Measurements from ENCODE around the gene SYNE2. TPM values are rescaled to one million over a fixed set of nuclear protein-coding genes. Genes with fewer than 3 reads are reported as not detected.

SYNE2 gene
- total RNA-seq, 4 donors from 2014 or later: 101 to 162 (median 114) TPM

DNA sequence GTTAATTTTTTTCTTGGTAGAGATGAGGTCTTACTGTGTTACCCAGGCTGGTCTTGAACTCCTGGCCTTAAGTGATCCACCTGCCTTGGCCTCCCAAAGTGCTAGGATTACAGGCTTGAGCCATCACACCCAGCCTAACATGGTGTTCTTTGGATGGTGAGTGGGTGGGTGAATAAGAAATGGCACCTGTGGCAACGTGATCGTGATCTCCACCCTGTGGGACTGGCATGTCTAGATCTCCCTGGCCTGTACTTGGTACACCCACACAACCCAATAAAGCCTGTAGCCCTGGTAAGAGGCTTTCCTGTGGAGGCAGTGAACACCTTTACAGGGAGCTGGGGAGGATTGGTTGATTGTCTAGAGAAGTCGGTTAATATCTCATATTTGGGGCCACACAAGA, 25.2 kb downstream of the SYNE2 start:
- H3K4me3 ChIP-seq: no peak overlapping the region
- peaks cover 0 to 9% of the 10 kb centered on the region in 2 donors for H3K4me1 ChIP-seq
- no peaks in the 10 kb centered on the region for H3K9me3 ChIP-seq
- no peak for DNase-seq
- no peak for TF ChIP-seq POLR2A (IDR thresholded peaks at IDR 0.05)
- no peak for TF ChIP-seq CTCF (IDR thresholded peaks at IDR 0.05)
- intact Hi-C loops (cut with DNase I; ENCODE audit: low total_unique reads): no loop called here
- no peaks in the 10 kb centered on the region for H3K36me3 ChIP-seq
- peak overlapping the region; percentile 32 to 73 for H3K27ac ChIP-seq
- no peaks in the 10 kb centered on the region for H3K27me3 ChIP-seq

- intact Hi-C loops (cut with DNase I; ENCODE audit: low total_unique reads): no loop called here
- DNase-seq: no peak
- H3K4me1 ChIP-seq: peaks cover 0 to 9% of the 10 kb centered on the region in 2 donors
These were observed 26.0 kb downstream of the SYNE2 start for GRCh38 chr14:63878792-63879191.

GRCh38 chr14:63881926-63882325, 29.1 kb downstream of the SYNE2 start:
- Histone ChIP-seq H3K27ac (no peak overlapping the region), H3K4me1 (no peaks in the 10 kb centered on the region), H3K4me3 (no peak overlapping the region), H3K9me3 (no peaks in the 10 kb centered on the region), H3K27me3 (no peaks in the 10 kb centered on the region), H3K36me3 (no peaks in the 10 kb centered on the region)
- no peak for DNase-seq
- intact Hi-C loops (cut with DNase I; ENCODE audit: low total_unique reads): no loop called here
- TF ChIP-seq CTCF (IDR thresholded peaks at IDR 0.05) (no peak), POLR2A (IDR thresholded peaks at IDR 0.05) (no peak)

More at GRCh38 chr14:63878792-63879191, 26.0 kb downstream of the SYNE2 start:
- H3K27ac ChIP-seq: no peak overlapping the region
- no peak for TF ChIP-seq CTCF (IDR thresholded peaks at IDR 0.05)
- TF ChIP-seq POLR2A (IDR thresholded peaks at IDR 0.05): no peak
- H3K36me3 ChIP-seq: no peaks in the 10 kb centered on the region
- no peak overlapping the region for H3K4me3 ChIP-seq
- no peaks in the 10 kb centered on the region for H3K9me3 ChIP-seq
- H3K27me3 ChIP-seq: no peaks in the 10 kb centered on the region

DNA sequence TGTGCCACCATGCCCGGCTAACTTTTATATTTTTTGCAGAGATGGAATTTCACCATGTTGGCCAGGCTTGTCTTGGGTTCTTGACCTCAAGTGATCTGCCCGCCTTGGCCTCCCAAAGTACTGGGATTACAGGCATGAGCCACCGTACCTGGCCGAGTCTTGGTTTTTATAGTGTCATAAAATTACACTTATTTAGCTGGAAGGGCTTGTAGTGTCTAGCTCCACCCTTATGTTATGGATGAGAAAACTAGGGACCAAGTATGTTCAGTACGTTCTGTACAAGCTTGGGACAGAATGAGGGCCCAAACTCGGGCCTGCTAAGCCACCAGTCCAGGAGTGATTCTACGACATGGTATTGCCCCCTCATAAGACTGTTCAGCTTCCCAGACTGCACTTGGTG, 35.1 kb downstream of the SYNE2 start:
- Histone ChIP-seq H3K9me3 (no peaks in the 10 kb centered on the region), H3K4me1 (no peaks in the 10 kb centered on the region), H3K36me3 (no peaks in the 10 kb centered on the region), H3K27ac (no peak overlapping the region), H3K4me3 (no peak overlapping the region), H3K27me3 (no peaks in the 10 kb centered on the region)
- no peak for DNase-seq
- intact Hi-C loops (cut with DNase I; ENCODE audit: low total_unique reads): no loop called here
- TF ChIP-seq POLR2A (IDR thresholded peaks at IDR 0.05): no peak
- TF ChIP-seq CTCF (IDR thresholded peaks at IDR 0.05): no peak

GRCh38 chr14:63890553-63890952, 37.7 kb downstream of the SYNE2 start:
- Histone ChIP-seq H3K4me3 (no peak overlapping the region), H3K36me3 (no peaks in the 10 kb centered on the region), H3K27me3 (no peaks in the 10 kb centered on the region), H3K9me3 (no peaks in the 10 kb centered on the region), H3K27ac (peak overlapping the region; percentile 59 to 75), H3K4me1 (no peaks in the 10 kb centered on the region)
- TF ChIP-seq CTCF (IDR thresholded peaks at IDR 0.05) (no peak), POLR2A (IDR thresholded peaks at IDR 0.05) (no peak)
- intact Hi-C loops (cut with DNase I; ENCODE audit: low total_unique reads): no loop called here
- no peak for DNase-seq
